Activated CD4-positive, alpha-beta memory T cell treated with anti-CD3 and anti-CD28 coated beads for 36 hours (primary cell): ENCODE results near the gene CDK18. TPM values are rescaled to one million over a fixed set of nuclear protein-coding genes. Genes with fewer than 3 reads are reported as not detected.

Source experiments
- CTCF ChIA-PET: fragments of 350-600 bp; sonication (Branson Sonifier 250); formaldehyde crosslinking; loops from one replicate; lab custom pipeline; 2021; ENCODE audit warnings: antibody characterized with exemption, inconsistent platforms; lab: Charles Lee
- POLR2A ChIA-PET: fragments of 350-600 bp; sonication (Branson Sonifier 250); formaldehyde crosslinking; loops from one replicate; lab custom pipeline; 2021; ENCODE audit warnings: antibody characterized with exemption; lab: Charles Lee
- DNase-seq: peaks from one replicate; pipeline ENCODE4 v3.0.0-alpha.2; 2020
- H3K27ac Mint-ChIP-seq: one replicate; pipeline ENCODE4 v1.8.0; 2021; ENCODE audit warnings: mixed read lengths
- H3K27me3 Mint-ChIP-seq: one replicate; pipeline ENCODE4 v1.8.0; 2021; ENCODE audit warnings: mixed read lengths
- H3K36me3 Mint-ChIP-seq: one replicate; pipeline ENCODE4 v1.8.0; 2021; ENCODE audit warnings: mixed read lengths
- H3K4me1 Mint-ChIP-seq: one replicate; pipeline ENCODE4 v1.8.0; 2021; ENCODE audit warnings: low read depth, mixed read lengths
- H3K4me3 Mint-ChIP-seq: one replicate; pipeline ENCODE4 v1.8.0; 2021; ENCODE audit warnings: mild to moderate bottlenecking, mixed read lengths
- H3K9me3 Mint-ChIP-seq: one replicate; pipeline ENCODE4 v1.8.0; 2021; ENCODE audit warnings: mixed read lengths
- intact Hi-C: fragments of 100-400 bp; cut with micrococcal nuclease; formaldehyde crosslinking; loops from one replicate; pipeline ENCODE4 v1.15.1; 2023
- total RNA-seq, 2 experiments: library from RNA; stranded (reverse); gene quantifications; one replicate each; pipeline ENCODE4 v1.2.3, GENCODE V29; 2021

Gene CDK18
- total RNA-seq, 2 experiments from 2014 or later: 2.5 to 2.6 TPM

DNA sequence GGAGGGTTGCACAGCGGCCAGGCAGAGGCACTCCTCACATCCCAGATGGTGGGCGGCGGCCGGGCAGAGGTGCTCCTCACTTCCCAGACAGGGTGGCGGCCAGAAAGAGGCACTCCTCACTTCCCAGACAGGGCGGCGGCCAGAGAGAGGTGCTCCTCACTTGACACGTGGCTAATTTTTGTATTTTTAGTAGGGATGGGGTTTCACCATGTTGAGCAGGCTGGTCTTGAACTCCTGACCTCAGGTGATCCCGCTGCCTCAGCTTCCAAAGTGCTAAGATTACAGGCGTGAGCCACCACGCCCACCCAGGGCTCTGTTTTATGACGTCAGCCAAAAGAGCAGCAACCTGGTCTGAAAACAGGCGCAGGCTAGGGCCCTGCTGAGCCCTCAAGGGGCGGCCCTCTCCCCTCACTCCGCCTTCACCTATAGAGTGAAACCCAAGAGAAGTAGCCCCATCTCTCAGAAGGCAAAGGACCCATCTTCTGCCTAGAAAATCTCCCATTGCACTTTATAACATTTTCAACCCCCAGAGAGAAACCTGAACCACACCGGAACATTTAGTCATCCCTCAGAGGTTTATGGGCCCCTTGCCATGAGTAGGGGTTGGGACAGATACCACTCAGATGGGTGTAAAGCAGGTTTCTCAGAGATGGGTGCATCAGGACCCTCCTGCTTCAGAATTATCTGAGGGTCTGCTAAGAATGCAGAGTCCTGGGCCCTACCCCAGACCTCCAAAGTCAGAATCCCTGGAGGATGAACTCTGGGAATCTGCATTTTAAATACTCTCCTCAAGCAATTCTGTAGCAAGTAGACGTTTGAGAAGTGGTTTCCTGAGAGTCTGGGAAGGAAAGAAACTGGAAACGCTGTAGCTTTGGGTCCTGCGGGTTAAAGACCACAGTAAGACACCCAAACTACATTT, 40.8 kb downstream of the CDK18 start:
- H3K27me3 Mint-ChIP-seq: peaks cover 42% of the 10 kb centered on the region
- no peaks in the 10 kb centered on the region for H3K36me3 Mint-ChIP-seq
- H3K4me1 Mint-ChIP-seq: peaks cover 5% of the 10 kb centered on the region
- no peaks in the 10 kb centered on the region for H3K9me3 Mint-ChIP-seq
- POLR2A ChIA-PET: no interaction called here
- intact Hi-C loops: no loop called here
- DNase-seq: no peak
- H3K27ac Mint-ChIP-seq: no peak overlapping the region
- H3K4me3 Mint-ChIP-seq: no peak overlapping the region
- CTCF ChIA-PET: interaction anchor here (0.6 to 2.3 kb wide), 2 partner anchors 21 to 58 kb away, joined by 3 to 7 read pairs; no protein-coding TSS in a partner anchor

- intact Hi-C loops: no loop called here
- Mint-ChIP-seq H3K9me3 (no peaks in the 10 kb centered on the region), H3K27me3 (peaks cover 42% of the 10 kb centered on the region), H3K4me1 (peaks cover 5% of the 10 kb centered on the region), H3K27ac (no peak overlapping the region), H3K4me3 (no peak overlapping the region), H3K36me3 (no peaks in the 10 kb centered on the region)
- DNase-seq: no peak
- ChIA-PET POLR2A (no interaction called here), CTCF (interaction anchor here (2.3 kb wide), 1 partner anchor 22 kb away, joined by 7 read pairs; no protein-coding TSS in a partner anchor)
These were observed 41.5 kb downstream of the CDK18 start for GRCh38 chr1:205545991-205546390.

DNA sequence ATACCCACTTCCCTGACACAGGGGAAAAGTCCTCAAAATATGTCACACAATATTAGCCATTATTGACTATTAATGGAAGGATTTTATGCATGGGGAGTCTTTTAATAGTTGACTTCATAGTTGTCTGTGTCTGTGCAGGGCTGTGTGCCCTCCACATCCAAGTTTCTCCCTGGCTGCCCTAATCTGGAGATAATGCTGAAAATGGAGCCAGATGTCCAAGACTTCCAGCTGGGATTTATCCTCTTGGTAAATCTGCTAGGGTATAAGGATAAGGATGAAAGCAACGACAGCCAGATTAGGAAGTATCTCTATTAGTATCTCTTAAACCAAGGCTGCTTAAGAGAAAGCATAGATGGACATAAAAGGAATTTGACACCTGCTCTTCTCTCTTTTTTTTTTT, 42.1 kb downstream of the CDK18 start:
- Mint-ChIP-seq H3K4me3 (no peak overlapping the region), H3K36me3 (no peaks in the 10 kb centered on the region), H3K4me1 (peaks cover 5% of the 10 kb centered on the region), H3K27ac (no peak overlapping the region), H3K9me3 (no peaks in the 10 kb centered on the region), H3K27me3 (peaks cover 36% of the 10 kb centered on the region)
- no peak for DNase-seq
- intact Hi-C loops: no loop called here
- ChIA-PET CTCF (interaction anchor here (2.3 kb wide), 1 partner anchor 23 kb away, joined by 7 read pairs; no protein-coding TSS in a partner anchor), POLR2A (no interaction called here)

DNA sequence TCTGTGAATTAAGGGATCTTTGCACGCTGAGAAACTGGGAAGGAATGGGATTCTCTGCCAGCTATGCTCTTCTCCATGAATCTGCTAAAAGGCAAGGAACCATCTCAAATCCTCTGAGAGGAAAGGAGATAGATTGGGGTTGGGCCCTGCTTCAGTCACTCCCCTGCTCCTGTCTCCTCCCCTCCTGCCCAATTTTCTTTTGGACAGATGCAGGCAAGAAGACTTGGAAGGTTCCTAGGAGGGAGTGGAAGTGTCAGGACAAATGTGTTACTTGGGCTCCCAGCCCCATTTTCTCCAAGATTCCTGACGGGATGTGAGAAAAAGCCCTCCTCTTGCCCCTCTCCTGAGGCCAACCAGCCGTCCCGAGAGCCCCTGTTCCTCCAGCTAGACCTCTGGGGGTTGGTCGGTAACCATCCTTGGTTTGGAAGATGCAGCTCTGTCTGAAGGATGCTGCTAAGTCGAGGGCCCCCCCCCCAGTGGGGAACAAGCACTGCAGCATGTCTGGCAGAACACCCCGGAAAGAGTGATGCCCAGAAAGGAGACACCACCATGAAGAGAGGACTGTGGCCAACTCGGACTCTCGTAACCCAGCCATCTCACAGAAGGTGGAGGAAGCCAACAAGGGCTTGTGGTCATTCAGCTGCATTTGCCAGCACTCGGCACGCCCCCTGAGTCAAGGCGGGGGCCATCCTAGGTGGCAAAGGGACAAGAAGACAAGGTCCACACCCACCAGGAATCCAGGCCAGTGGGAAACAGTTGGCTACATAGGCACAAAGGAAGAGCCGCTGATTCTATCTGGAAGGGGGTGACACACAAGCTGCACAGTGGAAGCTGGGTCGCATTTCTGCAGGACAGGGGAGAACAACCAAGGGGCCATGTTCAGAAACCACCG, 43.7 kb downstream of the CDK18 start:
- ChIA-PET CTCF (interaction anchor here (1.1 to 1.9 kb wide), 2 partner anchors 110 to 194 kb away, joined by 3 to 4 read pairs; no protein-coding TSS in a partner anchor), POLR2A (no interaction called here)
- no peak overlapping the region for H3K4me3 Mint-ChIP-seq
- intact Hi-C loops: no loop called here
- peaks cover 30% of the 10 kb centered on the region for H3K27me3 Mint-ChIP-seq
- H3K36me3 Mint-ChIP-seq: no peaks in the 10 kb centered on the region
- H3K4me1 Mint-ChIP-seq: peaks cover 5% of the 10 kb centered on the region
- DNase-seq: no peak
- H3K9me3 Mint-ChIP-seq: no peaks in the 10 kb centered on the region
- H3K27ac Mint-ChIP-seq: no peak overlapping the region

DNA sequence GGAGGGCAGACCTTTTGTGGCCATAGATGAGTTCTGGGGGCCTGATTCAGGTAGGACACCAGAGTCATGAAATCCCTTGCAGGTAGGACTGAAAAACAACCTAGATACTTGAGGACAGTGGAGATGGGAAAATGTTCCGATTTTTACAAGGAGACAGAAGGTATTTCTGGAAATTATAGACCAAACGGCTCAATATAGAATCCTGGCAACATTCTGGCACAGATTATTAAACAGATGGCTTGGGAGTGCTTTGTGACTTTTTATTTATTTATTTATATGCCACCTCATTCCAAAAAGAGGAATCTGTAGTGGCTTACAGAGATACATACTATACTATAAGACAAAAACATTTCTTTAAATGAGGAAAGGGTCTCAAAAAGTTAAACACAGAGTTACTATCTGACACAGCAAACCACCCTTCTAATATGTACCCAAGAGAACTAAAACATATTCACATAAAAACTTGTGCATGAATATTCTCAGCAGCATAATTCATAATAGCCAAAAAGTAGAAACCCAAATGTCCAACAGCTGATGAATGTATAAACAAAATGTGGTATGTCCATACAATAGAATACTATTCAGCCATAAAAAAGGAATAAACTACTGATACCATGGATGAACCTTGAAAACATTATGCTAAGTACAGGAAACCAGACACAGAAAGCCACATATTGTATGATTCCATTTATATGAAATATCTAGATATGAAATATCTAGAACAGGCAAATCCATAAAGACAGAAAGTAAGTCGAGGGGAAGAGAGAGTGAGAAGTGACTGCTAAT, 49.8 kb downstream of the CDK18 start:
- Mint-ChIP-seq H3K4me1 (no peaks in the 10 kb centered on the region), H3K9me3 (peaks cover 15% of the 10 kb centered on the region), H3K27me3 (peaks cover 42% of the 10 kb centered on the region), H3K4me3 (no peak overlapping the region), H3K36me3 (peaks cover 3% of the 10 kb centered on the region), H3K27ac (no peak overlapping the region)
- no peak for DNase-seq
- ChIA-PET CTCF (interaction anchor here (1.0 to 1.3 kb wide), 2 partner anchors 30 to 37 kb away, joined by 3 read pairs; no protein-coding TSS in a partner anchor), POLR2A (no interaction called here)
- intact Hi-C loops: no loop called here

GRCh38 chr1:205561501-205562203, 57.2 kb downstream of the CDK18 start:
- POLR2A ChIA-PET: no interaction called here
- intact Hi-C loops: no loop called here
- no peaks in the 10 kb centered on the region for H3K4me1 Mint-ChIP-seq
- no peak overlapping the region for H3K27ac Mint-ChIP-seq
- H3K9me3 Mint-ChIP-seq: peaks cover 5% of the 10 kb centered on the region
- no peak for DNase-seq
- H3K4me3 Mint-ChIP-seq: no peak overlapping the region
- no peaks in the 10 kb centered on the region for H3K36me3 Mint-ChIP-seq
- CTCF ChIA-PET: interaction anchor here (0.7 to 1.3 kb wide), 3 partner anchors 27 to 96 kb away, joined by 3 to 4 read pairs (median 3); no protein-coding TSS in a partner anchor
- H3K27me3 Mint-ChIP-seq: peaks cover 27% of the 10 kb centered on the region

DNA sequence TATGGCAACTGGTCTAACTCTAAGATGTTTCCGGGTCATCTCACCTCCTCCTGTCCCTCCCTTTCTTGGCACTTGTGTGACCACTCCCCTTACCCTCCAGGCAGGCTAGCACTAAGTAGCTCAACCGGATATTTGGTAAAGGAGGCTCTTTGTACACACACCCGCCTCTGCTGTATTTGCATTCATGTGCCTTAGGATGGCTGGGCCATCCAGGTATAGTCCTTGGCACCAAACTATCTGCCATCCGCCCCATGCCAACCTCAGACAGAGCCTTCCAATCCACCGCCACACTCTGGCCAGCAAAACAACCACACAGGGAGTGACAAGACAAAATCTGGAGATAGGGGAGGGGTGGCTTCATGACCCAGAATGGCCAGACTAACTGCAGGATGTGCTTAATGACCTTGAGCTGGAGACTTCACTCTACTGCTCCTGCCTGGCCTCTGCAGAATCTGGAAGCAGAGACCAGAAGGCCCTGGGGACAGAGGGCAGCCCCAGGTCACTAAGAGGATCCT, 59.5 kb downstream of the CDK18 start:
- no peak for DNase-seq
- ChIA-PET CTCF (interaction anchor here (0.6 kb wide), 1 partner anchor 26 kb away, joined by 3 read pairs; no protein-coding TSS in a partner anchor), POLR2A (no interaction called here)
- Mint-ChIP-seq H3K4me1 (peaks cover 2% of the 10 kb centered on the region), H3K36me3 (no peaks in the 10 kb centered on the region), H3K9me3 (peaks cover 5% of the 10 kb centered on the region), H3K4me3 (no peak overlapping the region), H3K27me3 (peaks cover 18% of the 10 kb centered on the region), H3K27ac (no peak overlapping the region)
- intact Hi-C loops: no loop called here

- H3K36me3 Mint-ChIP-seq: no peaks in the 10 kb centered on the region
- intact Hi-C loops: loop anchor here (5.0 kb wide), 1 partner anchor 33 kb away; no protein-coding TSS in a partner anchor
- POLR2A ChIA-PET: no interaction called here
These were observed 61.3 kb downstream of the CDK18 start for GRCh38 chr1:205565799-205566198.

GRCh38 chr1:205567716-205568115, 63.2 kb downstream of the CDK18 start:
- H3K27ac Mint-ChIP-seq: no peak overlapping the region
- ChIA-PET POLR2A (no interaction called here), CTCF (interaction anchor here (1.1 to 1.2 kb wide), 2 partner anchors 24 to 43 kb away, joined by 3 to 4 read pairs; no protein-coding TSS in a partner anchor)
- no peaks in the 10 kb centered on the region for H3K36me3 Mint-ChIP-seq
- H3K4me1 Mint-ChIP-seq: peaks cover 3% of the 10 kb centered on the region
- H3K4me3 Mint-ChIP-seq: no peak overlapping the region
- peaks cover 22% of the 10 kb centered on the region for H3K27me3 Mint-ChIP-seq
- DNase-seq: no peak
- no peaks in the 10 kb centered on the region for H3K9me3 Mint-ChIP-seq
- intact Hi-C loops: loop anchor here (5.0 kb wide), 1 partner anchor 35 kb away; no protein-coding TSS in a partner anchor

More at GRCh38 chr1:205565799-205566198, 61.3 kb downstream of the CDK18 start:
- no peak overlapping the region for H3K4me3 Mint-ChIP-seq
- H3K27me3 Mint-ChIP-seq: peaks cover 20% of the 10 kb centered on the region
- no peak for DNase-seq
- H3K4me1 Mint-ChIP-seq: peaks cover 3% of the 10 kb centered on the region
- H3K27ac Mint-ChIP-seq: no peak overlapping the region
- H3K9me3 Mint-ChIP-seq: peaks cover 5% of the 10 kb centered on the region
- CTCF ChIA-PET: interaction anchor here (0.9 kb wide), 1 partner anchor 18 kb away, joined by 3 read pairs; no protein-coding TSS in a partner anchor

- peaks cover 24% of the 10 kb centered on the region for H3K27me3 Mint-ChIP-seq
- POLR2A ChIA-PET: no interaction called here
- CTCF ChIA-PET: interaction anchor here (1.2 kb wide), 1 partner anchor 44 kb away, joined by 4 read pairs; no protein-coding TSS in a partner anchor
- H3K4me3 Mint-ChIP-seq: no peak overlapping the region
- H3K4me1 Mint-ChIP-seq: peaks cover 3% of the 10 kb centered on the region
- no peak for DNase-seq
- intact Hi-C loops: loop anchor here (5.0 kb wide), 1 partner anchor 36 kb away; no protein-coding TSS in a partner anchor
- no peaks in the 10 kb centered on the region for H3K36me3 Mint-ChIP-seq
- no peak overlapping the region for H3K27ac Mint-ChIP-seq
- H3K9me3 Mint-ChIP-seq: no peaks in the 10 kb centered on the region
These were observed 63.6 kb downstream of the CDK18 start for GRCh38 chr1:205568135-205568468.
